Activated CD4-positive, alpha-beta T cell treated with anti-CD3 and anti-CD28 coated beads, Interleukin-2, amount 10 ng/mL, durations not matched to agents 7 days and 5 days (primary cell): ENCODE measurements around the gene NBEAL2. TPM values are rescaled to one million over a fixed set of nuclear protein-coding genes. Genes with fewer than 3 reads are reported as not detected.

Experiments
- CTCF ChIA-PET: fragments of 350-600 bp; sonication (Branson Sonifier 250); formaldehyde crosslinking; loops from one replicate; lab custom pipeline; 2021; ENCODE audit warnings: antibody characterized with exemption; lab: Charles Lee
- POLR2A ChIA-PET: fragments of 350-600 bp; sonication (Branson Sonifier 250); formaldehyde crosslinking; loops from one replicate; lab custom pipeline; 2021; ENCODE audit warnings: antibody characterized with exemption; lab: Charles Lee
- DNase-seq: peaks from one replicate; pipeline ENCODE4 v3.0.0-alpha.2; 2020
- H3K27ac Mint-ChIP-seq: one replicate; pipeline ENCODE4 v1.8.0; 2021; ENCODE audit warnings: mild to moderate bottlenecking, moderate library complexity, mixed read lengths
- H3K27me3 Mint-ChIP-seq: one replicate; pipeline ENCODE4 v1.8.0; 2021; ENCODE audit warnings: mixed read lengths
- H3K36me3 Mint-ChIP-seq: one replicate; pipeline ENCODE4 v1.8.0; 2021; ENCODE audit warnings: low read depth, mixed read lengths
- H3K4me1 Mint-ChIP-seq: one replicate; pipeline ENCODE4 v1.8.0; 2021; ENCODE audit warnings: mixed read lengths
- H3K4me3 Mint-ChIP-seq: one replicate; pipeline ENCODE4 v1.8.0; 2021; ENCODE audit warnings: mild to moderate bottlenecking, moderate library complexity, mixed read lengths
- H3K9me3 Mint-ChIP-seq: one replicate; pipeline ENCODE4 v1.8.0; 2021; ENCODE audit warnings: mixed read lengths
- total RNA-seq, 2 experiments: library from RNA; stranded (reverse); gene quantifications; one replicate each; pipeline ENCODE4 v1.2.3, GENCODE V29; 2021

NBEAL2 gene
- total RNA-seq, 2 experiments from 2014 or later = 194 to 212 TPM

GRCh38 chr3:46968783-46969428 is 10.6 kb upstream of the NBEAL2 start:
- H3K27ac Mint-ChIP-seq = no peak overlapping the region
- CTCF ChIA-PET = interaction anchor here (1.5 to 3.4 kb wide), 3 partner anchors 10 to 196 kb away, joined by 3 to 11 read pairs (median 4); no protein-coding TSS in a partner anchor
- POLR2A ChIA-PET = no interaction called here
- no peaks in the 10 kb centered on the region for H3K9me3 Mint-ChIP-seq
- no peak for DNase-seq
- H3K36me3 Mint-ChIP-seq = peaks cover 38% of the 10 kb centered on the region
- H3K27me3 Mint-ChIP-seq = no peaks in the 10 kb centered on the region
- no peak overlapping the region for H3K4me3 Mint-ChIP-seq
- H3K4me1 Mint-ChIP-seq = peaks cover 81% of the 10 kb centered on the region

GRCh38 chr3:46970391-46971091 is 8.9 kb upstream of the NBEAL2 start:
- no peaks in the 10 kb centered on the region for H3K27me3 Mint-ChIP-seq
- peak overlapping the region; percentile 79 for H3K27ac Mint-ChIP-seq
- peaks cover 90% of the 10 kb centered on the region for H3K4me1 Mint-ChIP-seq
- no peaks in the 10 kb centered on the region for H3K9me3 Mint-ChIP-seq
- H3K4me3 Mint-ChIP-seq = no peak overlapping the region
- CTCF ChIA-PET = interaction anchor here (0.9 to 3.4 kb wide), 2 partner anchors 11 to 16 kb away, joined by 3 to 11 read pairs; no protein-coding TSS in a partner anchor
- peaks cover 42% of the 10 kb centered on the region for H3K36me3 Mint-ChIP-seq
- POLR2A ChIA-PET = no interaction called here
- no peak for DNase-seq

GRCh38 chr3:46971151-46971550 is 8.3 kb upstream of the NBEAL2 start:
- H3K4me1 Mint-ChIP-seq = peaks cover 86% of the 10 kb centered on the region
- no peaks in the 10 kb centered on the region for H3K27me3 Mint-ChIP-seq
- no peak for DNase-seq
- peaks cover 37% of the 10 kb centered on the region for H3K36me3 Mint-ChIP-seq
- H3K9me3 Mint-ChIP-seq = no peaks in the 10 kb centered on the region
- CTCF ChIA-PET = no interaction called here
- peak overlapping the region; percentile 79 for H3K27ac Mint-ChIP-seq
- no peak overlapping the region for H3K4me3 Mint-ChIP-seq
- POLR2A ChIA-PET = no interaction called here

GRCh38 chr3:46971742-46972141 is 7.7 kb upstream of the NBEAL2 start:
- H3K4me3 Mint-ChIP-seq = peak overlapping the region; percentile 47
- H3K27me3 Mint-ChIP-seq = no peaks in the 10 kb centered on the region
- H3K4me1 Mint-ChIP-seq = peaks cover 82% of the 10 kb centered on the region
- H3K27ac Mint-ChIP-seq = peak overlapping the region; percentile 79
- H3K9me3 Mint-ChIP-seq = no peaks in the 10 kb centered on the region
- POLR2A ChIA-PET = no interaction called here
- peak; percentile 39 for DNase-seq
- CTCF ChIA-PET = no interaction called here
- H3K36me3 Mint-ChIP-seq = peaks cover 39% of the 10 kb centered on the region

- Mint-ChIP-seq H3K4me1 (peaks cover 81% of the 10 kb centered on the region), H3K4me3 (peak overlapping the region; percentile 47), H3K36me3 (peaks cover 33% of the 10 kb centered on the region), H3K27ac (peak overlapping the region; percentile 79), H3K27me3 (no peaks in the 10 kb centered on the region), H3K9me3 (no peaks in the 10 kb centered on the region)
- no peak for DNase-seq
- ChIA-PET POLR2A (no interaction called here), CTCF (no interaction called here)
Measured at GRCh38 chr3:46972396-46972795, 7.1 kb upstream of the NBEAL2 start.

- H3K4me3 Mint-ChIP-seq = peak overlapping the region; percentile 96
- H3K27me3 Mint-ChIP-seq = no peaks in the 10 kb centered on the region
- POLR2A ChIA-PET = no interaction called here
- peak overlapping the region; percentile 36 for H3K27ac Mint-ChIP-seq
- no peak for DNase-seq
- CTCF ChIA-PET = no interaction called here
- peaks cover 31% of the 10 kb centered on the region for H3K36me3 Mint-ChIP-seq
- peaks cover 75% of the 10 kb centered on the region for H3K4me1 Mint-ChIP-seq
- no peaks in the 10 kb centered on the region for H3K9me3 Mint-ChIP-seq
Measured at GRCh38 chr3:46974421-46975171, 4.9 kb upstream of the NBEAL2 start.

GRCh38 chr3:46976326-46977190 is 2.9 kb upstream of the NBEAL2 start, which contains the start of gene CCDC12:
Gene CCDC12 (minus strand): TSS chr3:46976745. CDS start chr3:46976732, 13 bp downstream.
- Mint-ChIP-seq H3K27me3 (no peaks in the 10 kb centered on the region), H3K27ac (peak within 1 kb of the TSS; percentile 98), H3K9me3 (no peaks in the 10 kb centered on the region), H3K4me1 (peaks cover 65% of the 10 kb centered on the region), H3K36me3 (peaks cover 28% of the 10 kb centered on the region), H3K4me3 (peak within 1 kb of the TSS; percentile 96)
- peak; percentile 97 for DNase-seq
- POLR2A ChIA-PET = interaction anchor here (0.6 to 0.8 kb wide), 4 partner anchors 9 to 65 kb away, joined by 3 read pairs; no protein-coding TSS in a partner anchor
- CTCF ChIA-PET = interaction anchor here (0.5 to 1.3 kb wide), 3 partner anchors 11 to 1583 kb away, joined by 3 read pairs; no protein-coding TSS in a partner anchor

- no peak for DNase-seq
- H3K27ac Mint-ChIP-seq = peak overlapping the region; percentile 98
- peaks cover 63% of the 10 kb centered on the region for H3K4me1 Mint-ChIP-seq
- H3K9me3 Mint-ChIP-seq = no peaks in the 10 kb centered on the region
- H3K36me3 Mint-ChIP-seq = peaks cover 21% of the 10 kb centered on the region
- peak overlapping the region; percentile 96 for H3K4me3 Mint-ChIP-seq
- no peaks in the 10 kb centered on the region for H3K27me3 Mint-ChIP-seq
- CTCF ChIA-PET = interaction anchor here (1.3 to 1.7 kb wide), 2 partner anchors 10 to 21 kb away, joined by 4 to 5 read pairs; no protein-coding TSS in a partner anchor
- POLR2A ChIA-PET = no interaction called here
Measured at GRCh38 chr3:46977811-46978195, 1.7 kb upstream of the NBEAL2 start.

GRCh38 chr3:46978381-46978780 is 1.1 kb upstream of the NBEAL2 start:
- DNase-seq = no peak
- Mint-ChIP-seq H3K36me3 (peaks cover 22% of the 10 kb centered on the region), H3K27ac (peak overlapping the region; percentile 98), H3K9me3 (no peaks in the 10 kb centered on the region), H3K27me3 (no peaks in the 10 kb centered on the region), H3K4me3 (peak overlapping the region; percentile 96), H3K4me1 (peaks cover 63% of the 10 kb centered on the region)
- POLR2A ChIA-PET = no interaction called here
- CTCF ChIA-PET = interaction anchor here (1.3 to 1.9 kb wide), 3 partner anchors 9 to 22 kb away, joined by 4 to 5 read pairs (median 4); no protein-coding TSS in a partner anchor

GRCh38 chr3:46979958-46980497 is 562 bp downstream of the NBEAL2 start:
- ChIA-PET CTCF (interaction anchor here (0.8 to 1.9 kb wide), 5 partner anchors 13 to 26 kb away, joined by 3 to 5 read pairs (median 4); no protein-coding TSS in a partner anchor), POLR2A (interaction anchor here (1.0 to 1.4 kb wide), 2 partner anchors 14 to 31 kb away, joined by 3 to 4 read pairs; no protein-coding TSS in a partner anchor)
- peak overlapping the region; percentile 83 for H3K4me3 Mint-ChIP-seq
- H3K4me1 Mint-ChIP-seq = peaks cover 59% of the 10 kb centered on the region
- H3K27me3 Mint-ChIP-seq = no peaks in the 10 kb centered on the region
- peaks cover 15% of the 10 kb centered on the region for H3K36me3 Mint-ChIP-seq
- H3K9me3 Mint-ChIP-seq = no peaks in the 10 kb centered on the region
- DNase-seq = no peak
- H3K27ac Mint-ChIP-seq = peak overlapping the region; percentile 85

- H3K4me3 Mint-ChIP-seq = peak overlapping the region; percentile 83
- H3K36me3 Mint-ChIP-seq = peaks cover 22% of the 10 kb centered on the region
- H3K27ac Mint-ChIP-seq = peak overlapping the region; percentile 57
- POLR2A ChIA-PET = no interaction called here
- no peaks in the 10 kb centered on the region for H3K9me3 Mint-ChIP-seq
- no peak for DNase-seq
- peaks cover 70% of the 10 kb centered on the region for H3K4me1 Mint-ChIP-seq
- CTCF ChIA-PET = interaction anchor here (0.6 to 1.8 kb wide), 5 partner anchors 11 to 58 kb away, joined by 3 to 6 read pairs (median 3); no protein-coding TSS in a partner anchor
- H3K27me3 Mint-ChIP-seq = no peaks in the 10 kb centered on the region
Measured at GRCh38 chr3:46981932-46982471, 2.5 kb downstream of the NBEAL2 start.
